Gastrocnemius medialis (tissue), 4 donors: ENCODE data around the gene SNTG2.

Experiments
- CTCF ChIP-seq, 5 experiments: fragments of 450-650 bp in 3 of 5; fragments of 200-600 bp in 2 of 5; sonication (generic) in 2 of 5; IDR thresholded peaks in 4 of 5; conservative IDR thresholded peaks in 1 of 5; 1 replicate in 4 of 5; 2 replicates in 1 of 5; pipeline ENCODE4 v1.5.1; 2016 to 2019; ENCODE audit warnings: antibody characterized with exemption in 5 of 5, mild to moderate bottlenecking in 3 of 5, moderate library complexity in 3 of 5
- POLR2A ChIP-seq, 2 donors: fragments of 450-650 bp; IDR thresholded peaks; one replicate each; pipeline ENCODE4 v1.6.1; 2017; ENCODE audit warnings: antibody characterized with exemption in 2 of 2, mild to moderate bottlenecking in 2 of 2, moderate library complexity in 2 of 2

- TF ChIP-seq CTCF (IDR thresholded peaks at IDR 0.05 in 4 of 5, conservative IDR thresholded peaks at IDR 0.05 in 1 of 5) (no peak), POLR2A (IDR thresholded peaks at IDR 0.05) (no peak)
Measured at GRCh38 chr2:975095-975494, 24.4 kb downstream of the SNTG2 start.
